PC-9 (cell line): ENCODE measurements around the gene ESRRG.

ENCODE experiments used
- EZH2 ChIP-seq: fragments of 200-600 bp; sonication (generic); IDR thresholded peaks from 2 replicates; pipeline ENCODE4 v1.8.0; 2017; ENCODE audit warnings: antibody characterized with exemption, low read depth
- TF ChIP-seq, protein P1 (sequence below): fragments of 200-600 bp; sonication (generic); conservative IDR thresholded peaks from 2 replicates; pipeline ENCODE4 v1.6.1; 2017; ENCODE audit warnings: mixed run types, antibody characterized with exemption, mild to moderate bottlenecking, moderate library complexity

DNA sequence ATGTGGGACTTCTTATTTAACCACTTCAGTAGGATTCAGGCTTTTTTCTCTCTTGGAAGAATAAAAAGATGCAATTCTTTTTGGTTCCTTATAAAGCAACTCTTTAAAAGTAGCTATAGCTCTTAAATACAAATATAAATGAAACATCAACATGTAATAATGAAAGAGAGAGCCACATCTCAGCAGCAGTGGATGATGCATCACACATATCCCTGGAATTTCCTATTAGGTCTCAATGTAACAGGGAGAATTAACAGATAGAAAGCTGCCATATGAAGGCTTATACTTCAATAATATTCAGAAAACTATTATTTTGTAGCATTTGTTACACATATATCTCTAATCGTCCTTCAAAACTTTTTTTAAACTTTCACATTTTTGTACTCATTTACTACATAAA is 181.0 kb downstream of the ESRRG start:
- TF ChIP-seq, protein P1, sequence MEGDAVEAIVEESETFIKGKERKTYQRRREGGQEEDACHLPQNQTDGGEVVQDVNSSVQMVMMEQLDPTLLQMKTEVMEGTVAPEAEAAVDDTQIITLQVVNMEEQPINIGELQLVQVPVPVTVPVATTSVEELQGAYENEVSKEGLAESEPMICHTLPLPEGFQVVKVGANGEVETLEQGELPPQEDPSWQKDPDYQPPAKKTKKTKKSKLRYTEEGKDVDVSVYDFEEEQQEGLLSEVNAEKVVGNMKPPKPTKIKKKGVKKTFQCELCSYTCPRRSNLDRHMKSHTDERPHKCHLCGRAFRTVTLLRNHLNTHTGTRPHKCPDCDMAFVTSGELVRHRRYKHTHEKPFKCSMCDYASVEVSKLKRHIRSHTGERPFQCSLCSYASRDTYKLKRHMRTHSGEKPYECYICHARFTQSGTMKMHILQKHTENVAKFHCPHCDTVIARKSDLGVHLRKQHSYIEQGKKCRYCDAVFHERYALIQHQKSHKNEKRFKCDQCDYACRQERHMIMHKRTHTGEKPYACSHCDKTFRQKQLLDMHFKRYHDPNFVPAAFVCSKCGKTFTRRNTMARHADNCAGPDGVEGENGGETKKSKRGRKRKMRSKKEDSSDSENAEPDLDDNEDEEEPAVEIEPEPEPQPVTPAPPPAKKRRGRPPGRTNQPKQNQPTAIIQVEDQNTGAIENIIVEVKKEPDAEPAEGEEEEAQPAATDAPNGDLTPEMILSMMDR, result no peak
- TF ChIP-seq EZH2, result no peak
